Retinal pigment epithelial cell (primary cell): ENCODE results near the gene DUS4L.

Experiments used
- DNase-seq: peaks from one replicate; pipeline ENCODE4 v3.0.0-alpha.2; 2010; ENCODE audit warnings: low read depth
- H3K4me3 ChIP-seq: 2 replicates; pipeline ENCODE4 v1.5.1; 2011; ENCODE audit warnings: mild to moderate bottlenecking, low read length, control low read depth, moderate library complexity
- TF ChIP-seq, protein P1 (sequence below): conservative IDR thresholded peaks from 2 replicates; pipeline ENCODE4 v1.5.1; 2011; ENCODE audit warnings: low read depth, low read length, control low read depth, inconsistent platforms

DUS4L gene

GRCh38 chr7:107613439-107613838 lies 49.7 kb downstream of the DUS4L start:
- TF ChIP-seq, protein P1, sequence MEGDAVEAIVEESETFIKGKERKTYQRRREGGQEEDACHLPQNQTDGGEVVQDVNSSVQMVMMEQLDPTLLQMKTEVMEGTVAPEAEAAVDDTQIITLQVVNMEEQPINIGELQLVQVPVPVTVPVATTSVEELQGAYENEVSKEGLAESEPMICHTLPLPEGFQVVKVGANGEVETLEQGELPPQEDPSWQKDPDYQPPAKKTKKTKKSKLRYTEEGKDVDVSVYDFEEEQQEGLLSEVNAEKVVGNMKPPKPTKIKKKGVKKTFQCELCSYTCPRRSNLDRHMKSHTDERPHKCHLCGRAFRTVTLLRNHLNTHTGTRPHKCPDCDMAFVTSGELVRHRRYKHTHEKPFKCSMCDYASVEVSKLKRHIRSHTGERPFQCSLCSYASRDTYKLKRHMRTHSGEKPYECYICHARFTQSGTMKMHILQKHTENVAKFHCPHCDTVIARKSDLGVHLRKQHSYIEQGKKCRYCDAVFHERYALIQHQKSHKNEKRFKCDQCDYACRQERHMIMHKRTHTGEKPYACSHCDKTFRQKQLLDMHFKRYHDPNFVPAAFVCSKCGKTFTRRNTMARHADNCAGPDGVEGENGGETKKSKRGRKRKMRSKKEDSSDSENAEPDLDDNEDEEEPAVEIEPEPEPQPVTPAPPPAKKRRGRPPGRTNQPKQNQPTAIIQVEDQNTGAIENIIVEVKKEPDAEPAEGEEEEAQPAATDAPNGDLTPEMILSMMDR: no peak
- H3K4me3 ChIP-seq: no peak overlapping the region
- DNase-seq: no peak

- H3K4me3 ChIP-seq: no peak overlapping the region
- no peak for DNase-seq
- TF ChIP-seq, protein P1: no peak
These were observed 50.2 kb downstream of the DUS4L start for GRCh38 chr7:107613948-107614347.

DNA sequence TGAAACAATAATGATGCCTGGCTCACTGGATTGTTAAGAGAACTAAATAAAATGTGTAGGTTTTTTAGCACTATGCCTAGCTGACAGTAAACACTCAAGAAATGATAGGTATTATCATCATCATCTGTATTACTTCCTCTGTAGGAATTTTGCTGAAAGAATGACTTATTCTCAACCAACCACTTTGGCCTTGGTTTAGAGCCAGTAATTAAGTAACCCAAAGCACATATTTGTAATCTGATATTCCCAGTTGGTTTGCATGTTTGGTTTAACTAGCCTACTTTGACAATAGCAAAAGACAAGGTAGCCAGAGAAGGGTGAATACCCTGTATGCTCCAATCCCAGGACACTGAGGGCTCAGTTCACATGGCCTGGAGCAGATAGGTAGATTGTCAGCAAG lies 50.7 kb downstream of the DUS4L start:
- no peak overlapping the region for H3K4me3 ChIP-seq

GRCh38 chr7:107615910-107616680 lies 52.3 kb downstream of the DUS4L start:
- DNase-seq: no peak
- TF ChIP-seq, protein P1: no peak
- H3K4me3 ChIP-seq: no peak overlapping the region

More for the DNA sequence above, 50.7 kb downstream of the DUS4L start:
- TF ChIP-seq, protein P1: no peak
- no peak for DNase-seq

DNA sequence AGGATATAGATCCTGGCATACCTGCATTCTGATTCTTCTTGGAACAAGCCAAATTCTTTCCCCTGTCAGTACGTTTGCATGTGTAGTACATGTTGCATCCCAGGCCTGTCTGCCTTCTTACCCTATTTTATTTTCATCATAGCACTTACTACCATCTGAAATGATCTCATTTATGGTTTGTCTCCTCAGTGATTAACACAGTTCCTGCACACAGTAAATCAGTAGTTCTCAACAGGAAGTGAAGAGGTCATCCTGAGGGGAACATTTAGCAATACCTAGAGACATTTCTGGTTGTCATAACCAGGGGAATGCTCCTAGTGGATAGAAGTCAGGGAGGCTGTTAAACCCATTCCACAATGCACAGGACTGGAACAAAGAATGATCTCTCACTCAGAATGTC lies 58.7 kb downstream of the DUS4L start:
- TF ChIP-seq, protein P1: no peak
- H3K4me3 ChIP-seq: no peak overlapping the region
- DNase-seq: peak; percentile 10

- no peak for DNase-seq
- H3K4me3 ChIP-seq: no peak overlapping the region
- TF ChIP-seq, protein P1: no peak
These were observed 59.1 kb downstream of the DUS4L start for GRCh38 chr7:107622894-107623293.

GRCh38 chr7:107627002-107627401 lies 63.2 kb downstream of the DUS4L start:
- TF ChIP-seq, protein P1: no peak
- no peak for DNase-seq
- no peak overlapping the region for H3K4me3 ChIP-seq
